GM12878 (cell line): Measurements from ENCODE around the gene CA10. TPM values are rescaled to one million over a fixed set of nuclear protein-coding genes. Genes with fewer than 3 reads are reported as not detected.

Source experiments
- ATAC-seq: fragments of 200-7000 bp; cut with Tn5 transposase; 3 replicates; pipeline ENCODE4 v1.9.1; 2020; ENCODE audit warnings: mild to moderate bottlenecking, moderate library complexity
- BruUV-seq: library from RNA; stranded (reverse); fragments of 400-500 nt; replicated peaks from 2 replicates; lab custom pipeline; 2021; lab: Mats Ljungman, UMichigan
- CTCF ChIA-PET: fragments of 300-600 bp; sonication (Branson Sonifier 250); formaldehyde crosslinking; extraction: SDS; loops from one replicate; lab custom pipeline; 2021; ENCODE audit warnings: inconsistent platforms; lab: Yijun Ruan, JAX
- POLR2A ChIA-PET: fragments of 350-600 bp; formaldehyde crosslinking; extraction: SDS; loops from one replicate; lab custom pipeline; 2021; ENCODE audit warnings: inconsistent platforms; lab: Charles Lee
- RAD21 ChIA-PET: fragments of 300-600 bp; sonication (Branson Sonifier 250); formaldehyde crosslinking; loops from one replicate; lab custom pipeline; 2023; ENCODE audit warnings: antibody characterized with exemption; ENCODE audit not compliant: unreplicated experiment; lab: Charles Lee
- SMC1A ChIA-PET: fragments of 300-600 bp; sonication (Branson Sonifier 250); formaldehyde crosslinking; loops from one replicate; lab custom pipeline; 2023; ENCODE audit not compliant: unreplicated experiment, uncharacterized antibody; lab: Charles Lee
- DNase-seq: peaks from one replicate; pipeline ENCODE4 v3.0.0-alpha.2; 2011; ENCODE audit warnings: low read depth, low spot score
- FAIRE-seq: peaks from 3 replicates; lab custom pipeline; 2011; peaks lifted over from hg19 to GRCh38; lab: Jason Lieb, UNC
- H2AFZ ChIP-seq: 2 replicates; pipeline ENCODE4 v1.6.0; 2011; ENCODE audit warnings: low read depth, low read length, control low read depth; ENCODE audit not compliant: control insufficient read depth
- H3K27ac ChIP-seq: 2 replicates; pipeline ENCODE4 v1.5.1; 2011; ENCODE audit warnings: control low read depth; ENCODE audit not compliant: control insufficient read depth, insufficient read depth
- H3K27me3 ChIP-seq, 2 experiments: replicated peaks in 1 of 2; 2 replicates each; pipeline versions ENCODE4 v1.6.0 to v1.6.1; 2011; ENCODE audit warnings: low read length in 1 of 2; ENCODE audit not compliant: control insufficient read depth in 2 of 2, insufficient read depth in 2 of 2
- H3K36me3 ChIP-seq, 2 experiments: 2 replicates each; pipeline ENCODE4 v1.5.1; 2011; ENCODE audit warnings: low read length in 1 of 2; ENCODE audit not compliant: control insufficient read depth in 2 of 2, insufficient read depth in 2 of 2
- H3K4me1 ChIP-seq: 2 replicates; pipeline ENCODE4 v1.6.1; 2011; ENCODE audit warnings: mild to moderate bottlenecking, low read length, moderate library complexity, mixed read lengths; ENCODE audit not compliant: control insufficient read depth, insufficient read depth
- H3K4me2 ChIP-seq: 2 replicates; pipeline ENCODE4 v1.6.0; 2011; ENCODE audit warnings: control low read depth; ENCODE audit not compliant: control insufficient read depth, insufficient read depth
- H3K4me3 ChIP-seq: fragments of 200-600 bp; sonication (generic); 2 replicates; pipeline ENCODE4 v1.5.1; 2016
- H3K79me2 ChIP-seq: 2 replicates; pipeline ENCODE4 v1.6.0; 2011; ENCODE audit warnings: low read length; ENCODE audit not compliant: control insufficient read depth, insufficient read depth
- H3K9ac ChIP-seq: 2 replicates; pipeline ENCODE4 v1.8.0; 2011; ENCODE audit warnings: low read length, control low read depth, mixed read lengths; ENCODE audit not compliant: control insufficient read depth, insufficient read depth
- H3K9me3 ChIP-seq: replicated peaks from 3 replicates; pipeline ENCODE4 v1.5.1; 2011; ENCODE audit warnings: mild to moderate bottlenecking, low read length; ENCODE audit not compliant: control insufficient read depth, insufficient read depth
- H4K20me1 ChIP-seq: 2 replicates; pipeline ENCODE4 v1.6.0; 2011; ENCODE audit not compliant: control insufficient read depth, insufficient read depth
- ASH2L ChIP-seq: fragments of 300-600, 200-600 bp; sonication (generic); IDR thresholded peaks from 2 replicates; pipeline ENCODE4 v1.6.1; 2017; ENCODE audit warnings: low read depth, mild to moderate bottlenecking, borderline replicate concordance
- CBX5 ChIP-seq: sonication (generic); IDR thresholded peaks from 2 replicates; pipeline ENCODE4 v1.6.1; 2016; ENCODE audit warnings: low read depth, moderate library complexity, mild to moderate bottlenecking, inconsistent platforms
- MYB ChIP-seq: fragments of 150-350 bp; IDR thresholded peaks from 2 replicates; pipeline ENCODE4 v1.6.1; 2014; ENCODE audit warnings: mild to moderate bottlenecking, low read depth, low read length, borderline replicate concordance
- RFX5 ChIP-seq: IDR thresholded peaks from 2 replicates; pipeline ENCODE4 v1.6.1; 2011; ENCODE audit warnings: low read depth, low read length, improper control_type of control experiment
- SP1 ChIP-seq: IDR thresholded peaks from one replicate; pipeline ENCODE4 v1.6.1; 2011; ENCODE audit warnings: low read depth, low read length
- ZNF592 ChIP-seq: fragments of 450-650 bp; IDR thresholded peaks from 2 replicates; pipeline ENCODE4 v1.6.1; 2017; ENCODE audit warnings: mild to moderate bottlenecking, moderate library complexity
- in situ Hi-C: fragments of 300-500 bp; cut with MboI; formaldehyde crosslinking; loops from 9 replicates; pipeline ENCODE4 v1.14.3; 2018; ENCODE audit warnings: mixed read lengths
- intact Hi-C: fragments of 100-400 bp; cut with micrococcal nuclease; formaldehyde crosslinking; loops from one replicate; pipeline ENCODE4 v1.14.2; 2022; ENCODE audit not compliant: unreplicated experiment
- polyA plus RNA-seq, 11 experiments: library from polyadenylated mRNA; depleted of rRNA in 4 of 11; unstranded in 6 of 11; stranded (reverse) in 5 of 11; fragments of >200 nt; fragmentation: Nextera tagmentation in 4 of 11; fragmentation: Illumina TruSeq in 1 of 11; extraction: Ambion mirVana in 4 of 11; extraction: Trizol in 1 of 11; gene quantifications; 1 replicate in 1 of 11; 2 replicates in 10 of 11; pipeline versions ENCODE4 v1.2.1 to v1.2.3, GENCODE V29; 2011 to 2016; ENCODE audit warnings: inconsistent platforms in 2 of 11, missing spikeins in 2 of 11, low read depth in 1 of 11
- total RNA-seq, 4 experiments: library from RNA; depleted of rRNA in 3 of 4; stranded (reverse); fragments of >200 nt in 3 of 4; fragmentation: Illumina TruSeq in 1 of 4; extraction: Trizol in 1 of 4; gene quantifications; 2 replicates each; pipeline versions ENCODE4 v1.2.1 to v1.2.3, GENCODE V29; 2013 to 2021
- TF ChIP-seq, protein P1 (sequence below): IDR thresholded peaks from 2 replicates; pipeline ENCODE4 v1.6.1; 2012; ENCODE audit warnings: low read depth, low read length, improper control_type of control experiment

CA10 gene
- total and polyA plus RNA-seq, 10 of the 15 experiments (the other 5 are each of a cell fraction or from before 2014, with no cell fraction given) = not detected

DNA sequence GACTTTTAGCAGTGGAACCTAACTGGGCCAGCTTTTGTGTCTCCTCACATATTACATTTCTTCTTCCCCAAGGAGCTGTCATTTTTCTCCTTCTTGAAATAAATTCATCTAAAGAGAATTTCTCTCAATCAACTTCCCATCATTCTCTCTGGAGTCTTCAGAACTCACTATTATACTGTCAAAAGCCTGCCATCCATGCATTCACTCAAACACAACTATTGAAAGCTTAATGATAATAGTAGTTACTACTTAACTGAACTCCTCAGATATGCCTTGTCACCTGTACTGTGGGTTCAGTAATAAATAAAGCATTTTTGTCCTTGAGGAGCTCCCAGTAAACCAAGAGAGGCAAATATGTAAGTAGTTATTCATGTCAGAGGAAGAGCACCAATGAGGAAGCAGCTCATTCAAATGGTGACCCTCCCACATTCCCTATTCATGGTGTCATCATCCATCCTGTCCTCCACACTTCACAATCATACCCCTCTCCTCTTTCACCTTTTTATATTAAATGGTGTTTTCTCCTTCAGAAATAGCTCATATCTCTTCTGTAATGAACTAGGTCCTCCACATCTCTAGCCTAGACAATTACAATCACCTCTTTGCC is 162.6 kb downstream of the CA10 start:
- no peaks in the 10 kb centered on the region for H3K27me3 ChIP-seq
- no TSS peak for BruUV-seq
- no peaks in the 10 kb centered on the region for H3K9me3 ChIP-seq
- FAIRE-seq (no peak), ATAC-seq (no peak), DNase-seq (no peak)
- H3K79me2 ChIP-seq = no peaks in the 10 kb centered on the region
- in situ Hi-C loops = no loop called here
- no peaks in the 10 kb centered on the region for H4K20me1 ChIP-seq
- H3K27ac ChIP-seq = no peak overlapping the region
- H3K36me3 ChIP-seq = no peaks in the 10 kb centered on the region
- RAD21 ChIA-PET = no interaction called here
- no peak overlapping the region for H3K4me3 ChIP-seq
- H3K4me1 ChIP-seq = no peaks in the 10 kb centered on the region
- H3K9ac ChIP-seq = no peak overlapping the region
- SMC1A ChIA-PET = interaction anchor here (0.8 kb wide), 1 partner anchor 10 kb away, joined by 4 read pairs; no protein-coding TSS in a partner anchor
- TF ChIP-seq SP1 (no peak), RFX5 (no peak), CBX5 (no peak), MYB (no peak), ZNF592 (no peak), ASH2L (no peak)
- TF ChIP-seq, protein P1, sequence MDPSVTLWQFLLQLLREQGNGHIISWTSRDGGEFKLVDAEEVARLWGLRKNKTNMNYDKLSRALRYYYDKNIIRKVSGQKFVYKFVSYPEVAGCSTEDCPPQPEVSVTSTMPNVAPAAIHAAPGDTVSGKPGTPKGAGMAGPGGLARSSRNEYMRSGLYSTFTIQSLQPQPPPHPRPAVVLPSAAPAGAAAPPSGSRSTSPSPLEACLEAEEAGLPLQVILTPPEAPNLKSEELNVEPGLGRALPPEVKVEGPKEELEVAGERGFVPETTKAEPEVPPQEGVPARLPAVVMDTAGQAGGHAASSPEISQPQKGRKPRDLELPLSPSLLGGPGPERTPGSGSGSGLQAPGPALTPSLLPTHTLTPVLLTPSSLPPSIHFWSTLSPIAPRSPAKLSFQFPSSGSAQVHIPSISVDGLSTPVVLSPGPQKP = no peak
- H3K4me2 ChIP-seq = no peak overlapping the region
- intact Hi-C loops = no loop called here
- no peak overlapping the region for H2AFZ ChIP-seq
- CTCF ChIA-PET = no interaction called here
- POLR2A ChIA-PET = no interaction called here
